AG09309 (cell line): Measurements from ENCODE around the gene IL1RL2.

ENCODE experiments used
- DNase-seq: peaks from one replicate; pipeline ENCODE4 v3.0.0-alpha.2; 2010; ENCODE audit warnings: low read depth
- H3K4me3 ChIP-seq: 2 replicates; pipeline ENCODE4 v1.5.1; 2011; ENCODE audit warnings: mild to moderate bottlenecking, low read depth, low read length, moderate library complexity; ENCODE audit not compliant: control insufficient read depth
- CTCF ChIP-seq: IDR thresholded peaks from 2 replicates; pipeline ENCODE4 v1.5.1; 2011; ENCODE audit warnings: mild to moderate bottlenecking, low read depth, low read length, inconsistent platforms; ENCODE audit not compliant: insufficient read depth, control insufficient read depth; ENCODE audit errors: missing control alignments

Gene IL1RL2

GRCh38 chr2:102191501-102191900 is 4.7 kb downstream of the IL1RL2 start:
- no peak for TF ChIP-seq CTCF

GRCh38 chr2:102193074-102193473 is 6.3 kb downstream of the IL1RL2 start:
- TF ChIP-seq CTCF = no peak
- H3K4me3 ChIP-seq = no peak overlapping the region
- no peak for DNase-seq

More at GRCh38 chr2:102191501-102191900, 4.7 kb downstream of the IL1RL2 start:
- H3K4me3 ChIP-seq = no peak overlapping the region
- DNase-seq = no peak

- no peak for TF ChIP-seq CTCF
Measured at GRCh38 chr2:102194609-102195268, 7.9 kb downstream of the IL1RL2 start.

GRCh38 chr2:102197389-102198137 is 10.7 kb downstream of the IL1RL2 start:
- no peak for DNase-seq
- no peak overlapping the region for H3K4me3 ChIP-seq
- no peak for TF ChIP-seq CTCF

More at GRCh38 chr2:102194609-102195268, 7.9 kb downstream of the IL1RL2 start:
- H3K4me3 ChIP-seq = no peak overlapping the region
- no peak for DNase-seq

GRCh38 chr2:102200539-102200938 is 13.7 kb downstream of the IL1RL2 start:
- no peak for DNase-seq
- H3K4me3 ChIP-seq = no peak overlapping the region

GRCh38 chr2:102204638-102205037 is 17.8 kb downstream of the IL1RL2 start:
- no peak for TF ChIP-seq CTCF
- no peak overlapping the region for H3K4me3 ChIP-seq
- no peak for DNase-seq

More at GRCh38 chr2:102200539-102200938, 13.7 kb downstream of the IL1RL2 start:
- TF ChIP-seq CTCF = no peak
